Hepatocyte (in vitro differentiated cells): ENCODE measurements around the gene ROBO1.

Experiments used
- CTCF ChIP-seq: fragments of 200-600 bp; sonication (generic); IDR thresholded peaks from 2 replicates; pipeline ENCODE4 v1.5.1; 2016; ENCODE audit warnings: antibody characterized with exemption, mild to moderate bottlenecking; ENCODE audit not compliant: poor library complexity
- EZH2 ChIP-seq: fragments of 200-600 bp; sonication (generic); IDR thresholded peaks from 2 replicates; pipeline ENCODE4 v1.6.1; 2016; ENCODE audit warnings: antibody characterized with exemption, mild to moderate bottlenecking, borderline replicate concordance
- EZH2phosphoT487 ChIP-seq: fragments of 200-600 bp; sonication (generic); IDR thresholded peaks from one replicate; pipeline ENCODE4 v1.6.1; 2018; ENCODE audit warnings: antibody characterized with exemption, mild to moderate bottlenecking, low read depth, moderate library complexity; ENCODE audit not compliant: unreplicated experiment, severe bottlenecking

GRCh38 chr3:78972617-78973301 is 795.0 kb downstream of the ROBO1 start:
- TF ChIP-seq CTCF (no peak), EZH2 (no peak), EZH2phosphoT487 (no peak)
